Upper lobe of left lung (tissue), 4 donors: Measurements from ENCODE around the gene NPY4R.
"Not testable (repeated sequence)": the region's sequence is repeated elsewhere in the genome, so short reads cannot be mapped to it uniquely, and the experiment has no call there.

Experiments
- CTCF ChIP-seq, 6 experiments: fragments of 450-650 bp in 4 of 6; fragments of 200-600 bp in 2 of 6; sonication (generic) in 2 of 6; IDR thresholded peaks; one replicate each; pipeline ENCODE4 v1.5.1; 2016 to 2019; ENCODE audit warnings: antibody characterized with exemption in 6 of 6
- EP300 ChIP-seq, 4 donors: sonication (generic); formaldehyde crosslinking; IDR thresholded peaks; one replicate each; pipeline ENCODE4 v1.5.1; 2017; ENCODE audit warnings: antibody characterized with exemption in 4 of 4, control low read depth in 2 of 4
- POLR2AphosphoS5 ChIP-seq, 2 donors: sonication (generic); formaldehyde crosslinking; IDR thresholded peaks; one replicate each; pipeline ENCODE4 v1.5.1; 2017; ENCODE audit warnings: antibody characterized with exemption in 2 of 2

GRCh38 chr10:46513333-46513732 is 47.6 kb upstream of the NPY4R start:
- not testable (repeated sequence) for TF ChIP-seq CTCF, EP300, POLR2AphosphoS5 (IDR thresholded peaks at IDR 0.05)
